Panc1 (cell line): ENCODE data around the gene BBX. TPM values are rescaled to one million over a fixed set of nuclear protein-coding genes. Genes with fewer than 3 reads are reported as not detected.
A peak's percentile ranks its signal among the peaks of the same experiment; 100 is the strongest.

Source experiments
- ATAC-seq: fragments of 200-7000 bp; cut with Tn5 transposase; 2 replicates; pipeline ENCODE4 v1.9.1; 2020; ENCODE audit warnings: mild to moderate bottlenecking, moderate library complexity
- BruUV-seq: library from RNA; stranded (reverse); fragments of 400-500 nt; replicated peaks from 2 replicates; lab custom pipeline; 2021; lab: Mats Ljungman, UMichigan
- CTCF ChIA-PET: fragments of 300-600 bp; sonication (Branson Sonifier 250); formaldehyde crosslinking; loops from one replicate; lab custom pipeline; 2022; ENCODE audit warnings: antibody characterized with exemption; lab: Charles Lee
- POLR2A ChIA-PET: fragments of 300-600 bp; sonication (Branson Sonifier 250); formaldehyde crosslinking; loops from one replicate; lab custom pipeline; 2022; ENCODE audit warnings: antibody characterized with exemption; lab: Charles Lee
- DNase-seq: peaks from one replicate; pipeline ENCODE4 v3.0.0-alpha.2; 2010; ENCODE audit warnings: low read depth, low spot score
- H3K27ac ChIP-seq: 2 replicates; pipeline ENCODE4 v1.5.1; 2011; ENCODE audit warnings: mild to moderate bottlenecking, low read length, inconsistent platforms
- H3K27me3 ChIP-seq: fragments of 200-500 bp; sonication (Bioruptor generic); 2 replicates; pipeline ENCODE4 v1.6.0; 2014; ENCODE audit warnings: low read length, inconsistent platforms; ENCODE audit not compliant: control insufficient read depth, insufficient read depth
- H3K36me3 ChIP-seq: fragments of 200-500 bp; sonication (Bioruptor generic); 2 replicates; pipeline ENCODE4 v1.5.1; 2014; ENCODE audit warnings: inconsistent platforms, mild to moderate bottlenecking, low read length, moderate library complexity; ENCODE audit not compliant: control insufficient read depth, insufficient read depth
- H3K4me1 ChIP-seq: 2 replicates; pipeline ENCODE4 v1.5.1; 2011; ENCODE audit warnings: inconsistent platforms, mild to moderate bottlenecking, low read length, moderate library complexity; ENCODE audit not compliant: control insufficient read depth, insufficient read depth
- H3K4me3 ChIP-seq, 2 experiments: 2 replicates each; pipeline ENCODE4 v1.5.1; 2011 to 2012; ENCODE audit warnings: low read depth in 2 of 2, low read length in 2 of 2, mild to moderate bottlenecking in 2 of 2, inconsistent platforms in 1 of 2, moderate library complexity in 1 of 2
- H3K9me3 ChIP-seq: fragments of 200-500 bp; sonication (Bioruptor generic); 2 replicates; pipeline ENCODE4 v1.5.1; 2014; ENCODE audit warnings: low read depth, mild to moderate bottlenecking, inconsistent platforms, low read length, moderate library complexity; ENCODE audit not compliant: control insufficient read depth, insufficient read depth
- CTCF ChIP-seq: fragments of 450-650 bp; IDR thresholded peaks from 2 replicates; pipeline ENCODE4 v1.5.1; 2017; ENCODE audit warnings: mild to moderate bottlenecking
- POLR2AphosphoS5 ChIP-seq: IDR thresholded peaks from 2 replicates; pipeline ENCODE4 v1.6.1; 2012; ENCODE audit warnings: mild to moderate bottlenecking, low read depth, low read length, moderate library complexity
- REST ChIP-seq, 2 experiments: IDR thresholded peaks; 2 replicates each; pipeline ENCODE4 v1.6.1; 2011 to 2012; ENCODE audit warnings: low read depth in 2 of 2, control low read depth in 1 of 2, low read length in 1 of 2, mild to moderate bottlenecking in 1 of 2, moderate library complexity in 1 of 2; ENCODE audit not compliant: insufficient read depth in 1 of 2
- SIN3A ChIP-seq: IDR thresholded peaks from 2 replicates; pipeline ENCODE4 v1.6.1; 2012; ENCODE audit warnings: low read depth, mild to moderate bottlenecking, low read length, moderate library complexity, borderline replicate concordance; ENCODE audit not compliant: insufficient read depth
- TCF7L2 ChIP-seq: IDR thresholded peaks from 2 replicates; pipeline ENCODE4 v1.6.1; 2011; ENCODE audit warnings: mild to moderate bottlenecking, low read depth, low read length, inconsistent platforms
- in situ Hi-C: cut with HindIII; loops from 2 replicates; pipeline ENCODE4 v1.10.0; 2016; ENCODE audit warnings: low sequenced_read_pairs, low pct_unique_long_range_greater_than_20kb
- intact Hi-C: fragments of 100-400 bp; cut with micrococcal nuclease; formaldehyde crosslinking; loops from one replicate; pipeline ENCODE4 v1.10.0; 2022; ENCODE audit not compliant: unreplicated experiment
- total RNA-seq: library from RNA; stranded (reverse); gene quantifications from one replicate; pipeline ENCODE4 v1.2.1, GENCODE V29; 2021; ENCODE audit not compliant: unreplicated experiment

BBX gene
- total RNA-seq, 1 experiment from 2014 or later: 28.5 TPM

GRCh38 chr3:107845380-107846278 lies 322.9 kb downstream of the BBX start:
- Histone ChIP-seq H3K36me3 (no peaks in the 10 kb centered on the region), H3K4me3 (no peak overlapping the region), H3K9me3 (no peaks in the 10 kb centered on the region), H3K4me1 (no peaks in the 10 kb centered on the region), H3K27me3 (peaks cover 5% of the 10 kb centered on the region), H3K27ac (no peak overlapping the region)
- intact Hi-C loops: no loop called here
- in situ Hi-C loops: no loop called here
- ATAC-seq (no peak), DNase-seq (no peak)
- ChIA-PET CTCF (interaction anchor here (1.0 kb wide), 1 partner anchor 610 kb away, joined by 3 read pairs; no protein-coding TSS in a partner anchor), POLR2A (interaction anchor here (0.5 kb wide), 1 partner anchor 52 kb away, joined by 4 read pairs; no protein-coding TSS in a partner anchor)
- TF ChIP-seq REST (IDR thresholded peaks at IDR 0.05; ENCODE audit: insufficient read depth in 1 of 2, low read depth in 2 of 2, low read length in 1 of 2) (no peak), CTCF (no peak), TCF7L2 (no peak), POLR2AphosphoS5 (no peak), SIN3A (no peak)
- no TSS peak for BruUV-seq

GRCh38 chr3:107846279-107846852 lies 323.6 kb downstream of the BBX start:
- H3K4me1 ChIP-seq: no peaks in the 10 kb centered on the region
- intact Hi-C loops (no loop called here), in situ Hi-C loops (no loop called here)
- ATAC-seq (peak; percentile 92), DNase-seq (peak; percentile 39)
- no peak for TF ChIP-seq SIN3A
- TF ChIP-seq CTCF: peak; percentile 85
- no peak for TF ChIP-seq POLR2AphosphoS5
- TF ChIP-seq TCF7L2: no peak
- no peak overlapping the region for H3K4me3 ChIP-seq
- ChIA-PET CTCF (interaction anchor here (0.7 kb wide), 1 partner anchor 578 kb away, joined by 5 read pairs; no protein-coding TSS in a partner anchor), POLR2A (interaction anchor here (0.5 kb wide), 1 partner anchor 52 kb away, joined by 4 read pairs; no protein-coding TSS in a partner anchor)
- no peaks in the 10 kb centered on the region for H3K9me3 ChIP-seq
- no peak overlapping the region for H3K27ac ChIP-seq
- no TSS peak for BruUV-seq
- H3K36me3 ChIP-seq: no peaks in the 10 kb centered on the region
- H3K27me3 ChIP-seq: peaks cover 5% of the 10 kb centered on the region
